A549 (cell line): ENCODE results near the gene ATP9B.

ENCODE experiments used
- BCL3 ChIP-seq: fragments of >200 bp; sonication (Bioruptor Twin); formaldehyde crosslinking; IDR thresholded peaks from 3 replicates; pipeline ENCODE4 v1.6.1; 2016
- BHLHE40 ChIP-seq: IDR thresholded peaks from 2 replicates; pipeline ENCODE4 v1.6.1; 2012; ENCODE audit warnings: low read depth, low read length, inconsistent platforms
- CBX8 ChIP-seq: fragments of 200-600 bp; sonication (generic); IDR thresholded peaks from 2 replicates; pipeline ENCODE4 v1.6.1; 2016
- CEBPB ChIP-seq, 2 experiments: fragments of >200 bp in 1 of 2; sonication (Bioruptor Twin) in 1 of 2; formaldehyde crosslinking in 1 of 2; IDR thresholded peaks; 2 replicates each; pipeline ENCODE4 v1.6.1; 2012 to 2016
- CHD2 ChIP-seq: fragments of 150-350 bp; IDR thresholded peaks from 2 replicates; pipeline ENCODE4 v1.6.1; 2014; ENCODE audit warnings: low read length; ENCODE audit not compliant: partially characterized antibody
- CTCF ChIP-seq: fragments of >200 bp; sonication (Bioruptor Twin); formaldehyde crosslinking; IDR thresholded peaks from 3 replicates; pipeline ENCODE4 v1.5.1; 2016
- EP300 ChIP-seq, 2 experiments: fragments of >200 bp; sonication (Bioruptor Twin); formaldehyde crosslinking; IDR thresholded peaks; 2 replicates in 1 of 2; 3 replicates in 1 of 2; pipeline ENCODE4 v1.6.1; 2016 to 2017
- HMGXB4 ChIP-seq: fragments of 250-450 bp; sonication (Bioruptor Pico); IDR thresholded peaks from 2 replicates; pipeline ENCODE4 v1.5.0; 2021; ENCODE audit warnings: mild to moderate bottlenecking, moderate library complexity, borderline replicate concordance
- KDM1A ChIP-seq: fragments of 200-600 bp; sonication (generic); IDR thresholded peaks from 2 replicates; pipeline ENCODE4 v1.6.1; 2016; ENCODE audit warnings: low read depth, mild to moderate bottlenecking
- PBX3 ChIP-seq: IDR thresholded peaks from 2 replicates; pipeline ENCODE4 v1.6.1; 2012
- POLR2A ChIP-seq: IDR thresholded peaks from 2 replicates; pipeline ENCODE4 v1.6.1; 2012; ENCODE audit warnings: mild to moderate bottlenecking, low read length
- RARB ChIP-seq: fragments of 250-450 bp; sonication (Bioruptor Pico); IDR thresholded peaks from 2 replicates; pipeline ENCODE4 v1.8.0; 2021; ENCODE audit warnings: mild to moderate bottlenecking, moderate library complexity
- SMC3 ChIP-seq: fragments of >200 bp; sonication (Bioruptor Twin); formaldehyde crosslinking; IDR thresholded peaks from 3 replicates; pipeline ENCODE4 v1.6.1; 2018; ENCODE audit warnings: inconsistent platforms
- TFCP2L1 ChIP-seq: fragments of 250-450 bp; sonication (Bioruptor Pico); IDR thresholded peaks from 2 replicates; pipeline ENCODE4 v1.5.0; 2021; ENCODE audit warnings: mild to moderate bottlenecking

- TF ChIP-seq EP300 (IDR thresholded peaks at IDR 0.05) (no peak), RARB (CRISPR knock-in tag) (no peak), BHLHE40 (no peak), TFCP2L1 (no peak), POLR2A (no peak), BCL3 (no peak), SMC3 (no peak), HMGXB4 (CRISPR knock-in tag) (no peak), PBX3 (no peak), CTCF (no peak), CBX8 (no peak), CHD2 (no peak), CEBPB (IDR thresholded peaks at IDR 0.05) (no peak), KDM1A (no peak)
Observed at GRCh38 chr18:79372991-79373390, 303.8 kb downstream of the ATP9B start.
